NCI-H345 treated with DMSO at 0.1 percent for 48 hours (cell line): ENCODE measurements around the gene QPCTL.

Experiments used
- DNase-seq: peaks from one replicate; lab custom pipeline; 2025; ENCODE audit not compliant: unreplicated experiment; lab: John Stamatoyannopoulos, UW

QPCTL gene

DNA sequence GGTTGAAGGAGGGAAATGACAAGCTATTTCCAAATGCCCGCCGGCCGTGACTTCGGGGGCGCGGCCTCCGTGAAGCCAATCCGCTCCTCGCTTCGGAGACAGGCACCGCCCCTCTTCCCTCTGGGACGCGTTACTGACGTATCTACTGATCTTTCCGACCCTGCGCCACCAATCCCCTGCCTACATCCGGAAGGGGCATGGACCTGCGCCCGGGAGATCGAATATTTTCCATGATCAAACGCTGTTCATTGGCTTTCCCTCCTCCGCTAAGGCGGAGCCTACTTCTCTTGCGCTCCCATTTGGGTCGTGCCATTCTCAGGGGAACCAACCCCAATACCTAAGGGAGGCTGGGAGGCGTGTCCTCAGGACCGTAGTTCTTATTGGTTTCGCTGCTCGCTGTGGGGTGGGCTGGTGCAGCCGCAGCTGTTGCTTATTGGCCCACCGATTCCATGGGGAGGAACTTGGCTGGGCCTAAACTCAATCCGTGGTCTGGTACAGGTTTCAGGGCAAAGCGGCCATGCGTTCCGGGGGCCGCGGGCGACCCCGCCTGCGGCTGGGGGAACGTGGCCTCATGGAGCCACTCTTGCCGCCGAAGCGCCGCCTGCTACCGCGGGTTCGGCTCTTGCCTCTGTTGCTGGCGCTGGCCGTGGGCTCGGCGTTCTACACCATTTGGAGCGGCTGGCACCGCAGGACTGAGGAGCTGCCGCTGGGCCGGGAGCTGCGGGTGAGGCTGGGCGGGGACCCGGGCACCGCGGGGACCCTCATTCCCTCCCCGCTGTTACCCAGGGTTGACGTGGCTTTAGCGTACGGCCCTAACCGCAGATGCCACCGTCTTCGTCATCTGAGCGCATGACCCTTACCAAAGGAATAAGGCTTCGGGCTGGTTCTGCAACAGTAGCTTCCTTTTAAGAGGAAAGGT, at the start of gene QPCTL:
Gene QPCTL (plus strand): TSS at position 480 of the 919 bp plus-strand sequence. CDS start 38 bp downstream, at position 518.
- peak; percentile 96 for DNase-seq

DNA sequence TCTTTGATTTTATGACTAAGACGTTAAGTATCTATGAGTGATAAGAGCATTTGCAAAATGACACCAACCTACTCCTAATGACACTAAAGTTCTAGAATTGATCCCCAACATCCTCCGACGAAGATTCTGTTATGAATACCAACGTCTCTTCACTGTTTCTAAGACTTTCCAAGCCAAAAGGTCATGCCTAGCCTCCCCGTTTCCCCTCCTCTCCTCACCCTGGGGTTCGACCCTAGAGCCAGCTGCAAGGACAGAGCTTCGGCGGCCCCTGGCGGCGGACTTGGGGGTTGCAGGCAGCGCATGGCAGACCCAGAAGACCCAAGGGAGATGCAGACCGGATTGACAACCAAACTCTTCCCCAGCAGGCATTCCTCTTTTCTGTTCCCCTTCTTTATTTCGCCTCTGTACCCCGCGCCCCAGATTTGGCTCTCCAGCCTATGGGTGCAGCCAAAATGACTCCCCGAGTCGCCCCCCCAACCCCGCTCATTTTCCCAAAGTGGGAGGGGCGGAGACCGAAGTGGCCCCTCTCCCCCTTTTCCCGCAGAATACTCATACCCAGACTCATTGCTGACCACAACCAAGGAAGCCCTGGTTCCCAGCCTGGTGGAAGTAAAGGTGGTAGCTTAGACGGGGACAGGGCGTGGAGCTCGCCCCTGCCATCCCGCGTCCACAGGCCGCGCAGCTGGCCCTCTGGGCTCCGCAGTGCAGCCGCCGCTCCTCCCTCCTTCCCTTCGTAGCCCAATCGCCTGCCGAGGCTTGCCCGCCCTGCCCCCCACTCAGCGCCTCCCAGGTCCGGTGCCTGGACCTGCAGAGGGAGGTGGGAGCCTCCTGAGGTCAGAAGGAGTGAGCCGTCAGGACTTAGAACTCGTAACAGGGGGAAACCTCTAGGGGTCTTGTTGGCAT, 49.2 kb upstream of the QPCTL start:
- DNase-seq = peak; percentile 54

DNA sequence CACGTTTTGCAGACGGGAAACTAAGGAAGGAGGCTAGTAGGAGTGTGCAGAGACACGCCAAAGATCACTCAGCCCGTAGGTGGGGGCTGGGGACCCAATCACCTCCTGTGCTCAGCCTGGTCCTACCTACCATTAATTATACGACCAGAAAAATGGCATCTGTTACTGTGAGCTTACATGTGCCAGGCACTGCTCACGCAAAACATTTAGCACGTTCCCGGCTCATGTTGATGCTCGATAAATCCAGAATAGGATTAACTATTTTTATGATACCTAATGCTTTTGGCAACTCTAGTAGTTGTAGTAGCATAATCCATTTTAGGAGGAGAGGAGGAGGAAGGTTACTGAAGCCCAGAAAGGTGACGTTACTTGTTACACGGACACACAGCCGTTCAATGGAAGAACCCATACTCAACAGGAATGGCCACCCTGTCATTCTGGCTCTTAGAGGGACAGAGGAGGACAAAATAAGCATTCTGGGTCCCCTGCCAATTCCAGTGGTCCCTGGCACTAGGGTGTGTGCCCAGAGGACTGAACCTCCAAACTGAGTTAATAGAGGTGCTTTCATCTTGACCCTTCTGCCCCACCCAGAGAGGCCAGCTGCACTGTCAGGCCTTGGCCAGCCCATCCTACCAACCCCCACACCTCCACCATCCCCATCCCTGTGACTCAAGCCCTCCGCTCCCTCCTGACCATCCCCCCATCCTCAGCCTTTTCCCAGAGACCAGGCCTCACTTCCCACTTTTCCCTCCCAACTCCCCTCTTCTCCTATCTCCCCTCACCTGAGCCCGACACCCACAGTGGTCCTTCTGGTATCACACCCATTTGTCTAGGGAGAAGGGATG, 48.3 kb upstream of the QPCTL start:
- DNase-seq = no peak

DNA sequence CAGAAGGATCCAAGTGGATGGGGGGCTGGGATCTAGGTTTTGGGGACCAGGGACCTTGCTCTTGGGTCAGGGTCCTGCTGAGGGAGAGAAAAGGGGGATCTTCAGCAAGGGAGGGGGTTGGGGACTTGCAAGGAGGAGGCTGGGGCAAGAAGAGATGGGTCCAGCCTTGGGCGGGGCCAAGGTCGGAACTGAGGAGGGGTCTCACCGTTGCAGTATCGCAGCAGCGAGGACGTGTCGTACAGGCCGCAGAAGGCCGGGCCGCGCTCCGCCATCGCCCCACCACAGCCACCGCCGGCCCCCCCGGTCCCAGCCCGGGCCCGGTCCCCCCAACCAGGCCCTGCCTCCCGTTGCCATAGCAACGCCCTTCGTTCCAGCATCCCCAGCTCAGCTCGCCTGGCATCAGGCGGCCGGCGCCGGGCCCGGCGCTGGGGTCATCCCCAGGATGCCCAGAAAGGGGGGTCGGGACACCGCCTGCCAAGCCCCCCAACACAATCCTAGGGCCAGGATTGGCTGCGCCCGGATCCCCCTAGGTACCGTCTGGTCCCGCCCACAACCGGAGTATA, 47.3 kb upstream of the QPCTL start:
- no peak for DNase-seq

DNA sequence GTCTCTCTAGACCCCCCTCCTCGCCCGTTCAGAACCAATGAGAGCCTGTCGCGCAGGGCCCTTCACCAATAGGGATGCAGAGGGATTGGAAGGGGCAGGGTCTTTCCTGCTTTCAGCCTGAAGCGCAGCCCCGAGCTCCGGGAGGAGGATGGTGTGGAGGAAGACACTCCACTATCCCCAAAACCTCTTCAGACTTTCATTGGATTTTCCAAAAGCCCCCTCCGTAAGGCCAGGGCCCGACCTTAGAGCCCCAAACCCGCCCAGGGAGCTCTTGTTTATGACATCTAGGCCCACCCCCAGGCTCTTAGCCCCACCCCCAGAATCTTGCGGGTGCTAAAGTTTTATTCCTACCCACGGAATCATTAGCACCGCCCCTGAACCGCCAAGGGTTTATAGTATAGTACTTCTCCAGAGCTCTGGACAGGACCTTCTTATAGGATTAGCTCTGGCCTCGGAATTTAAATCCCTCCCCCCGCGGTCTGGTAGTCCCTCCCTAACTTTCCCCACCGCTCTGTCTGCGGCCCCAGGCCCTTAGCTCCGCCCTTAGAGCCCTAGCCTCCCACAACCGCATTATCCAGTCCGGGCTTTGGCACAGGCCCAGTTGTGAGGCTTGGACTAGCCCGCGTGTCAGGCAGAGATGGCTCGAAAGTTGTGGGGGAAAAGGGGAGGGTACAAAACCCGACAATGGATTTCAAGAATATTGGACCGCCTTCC, 46.7 kb upstream of the QPCTL start:
- DNase-seq = peak; percentile 78

DNA sequence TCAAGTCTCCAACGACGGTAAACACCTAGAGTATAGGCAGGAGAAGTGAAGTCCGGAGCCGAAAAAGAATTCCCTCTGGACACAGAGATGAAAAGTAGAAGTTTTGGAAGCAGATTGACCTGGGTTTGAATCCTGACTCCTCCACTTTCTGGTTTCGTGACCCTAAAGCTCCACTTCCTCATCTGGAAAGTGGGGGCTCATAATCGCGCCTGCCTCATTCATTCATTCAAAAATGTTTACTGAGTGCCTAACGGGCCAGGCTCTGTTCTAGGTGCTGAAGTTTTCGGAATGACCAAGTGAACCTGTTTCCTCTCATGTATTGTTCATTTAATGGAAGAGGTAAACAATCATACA, 46.1 kb upstream of the QPCTL start:
- no peak for DNase-seq

DNA sequence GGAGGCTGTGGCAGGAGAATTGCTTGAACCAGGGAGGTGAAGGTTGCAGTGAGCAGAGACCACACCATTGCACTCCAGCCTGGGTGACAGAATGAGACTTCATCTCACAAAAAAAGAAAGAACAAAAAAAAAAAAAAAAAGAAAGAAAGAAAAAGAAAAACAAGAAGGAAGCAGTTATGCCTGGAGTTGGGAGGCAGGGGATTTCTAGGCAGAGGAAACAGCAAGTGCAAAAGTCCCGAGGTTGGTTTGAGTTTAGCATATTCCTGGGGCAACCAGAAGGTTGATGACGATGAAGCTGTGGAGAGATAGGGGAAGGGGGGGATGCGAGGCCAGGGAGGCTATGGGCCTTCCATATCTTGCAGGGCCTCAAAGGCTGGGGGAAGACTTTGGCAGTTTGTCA, 41.7 kb upstream of the QPCTL start:
- DNase-seq = no peak

DNA sequence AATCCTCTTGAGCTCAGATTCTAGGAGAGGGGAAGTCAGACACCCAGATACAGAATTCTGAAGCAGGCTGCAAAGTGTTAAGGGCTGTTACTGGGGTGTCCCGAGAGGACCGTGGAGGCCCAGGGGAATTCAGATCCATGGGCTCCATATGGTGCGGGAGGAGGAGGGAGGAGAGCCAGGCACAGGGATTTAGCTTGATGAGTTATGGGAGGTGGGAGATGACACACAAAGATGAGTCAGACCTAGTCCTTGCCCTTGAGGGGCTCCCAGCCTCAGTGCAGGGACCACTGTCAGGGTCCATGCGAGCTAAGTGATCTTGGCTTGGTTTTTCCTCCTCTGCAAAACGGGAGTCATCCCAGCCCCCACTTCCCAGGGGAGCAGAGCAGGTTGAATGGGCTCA, 38.8 kb upstream of the QPCTL start:
- DNase-seq = no peak

DNA sequence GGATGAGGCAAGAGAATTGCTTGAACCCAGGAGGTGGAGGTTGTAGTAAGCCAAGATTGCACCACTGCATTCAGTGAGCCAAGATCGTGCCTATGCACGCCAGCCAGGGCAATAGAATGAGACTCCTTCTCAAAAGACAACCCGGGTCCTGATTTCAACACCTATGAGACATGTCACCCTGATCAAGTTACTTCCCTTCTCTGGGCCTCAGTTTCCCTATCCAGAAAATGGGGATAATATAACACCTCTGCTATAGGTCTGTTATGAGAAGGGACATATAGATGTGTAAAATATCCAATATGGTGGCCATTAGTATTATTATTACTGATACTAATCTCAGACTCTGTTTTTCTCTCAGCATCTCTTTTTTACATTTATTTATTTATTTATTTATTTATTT, 37.4 kb upstream of the QPCTL start:
- no peak for DNase-seq

DNA sequence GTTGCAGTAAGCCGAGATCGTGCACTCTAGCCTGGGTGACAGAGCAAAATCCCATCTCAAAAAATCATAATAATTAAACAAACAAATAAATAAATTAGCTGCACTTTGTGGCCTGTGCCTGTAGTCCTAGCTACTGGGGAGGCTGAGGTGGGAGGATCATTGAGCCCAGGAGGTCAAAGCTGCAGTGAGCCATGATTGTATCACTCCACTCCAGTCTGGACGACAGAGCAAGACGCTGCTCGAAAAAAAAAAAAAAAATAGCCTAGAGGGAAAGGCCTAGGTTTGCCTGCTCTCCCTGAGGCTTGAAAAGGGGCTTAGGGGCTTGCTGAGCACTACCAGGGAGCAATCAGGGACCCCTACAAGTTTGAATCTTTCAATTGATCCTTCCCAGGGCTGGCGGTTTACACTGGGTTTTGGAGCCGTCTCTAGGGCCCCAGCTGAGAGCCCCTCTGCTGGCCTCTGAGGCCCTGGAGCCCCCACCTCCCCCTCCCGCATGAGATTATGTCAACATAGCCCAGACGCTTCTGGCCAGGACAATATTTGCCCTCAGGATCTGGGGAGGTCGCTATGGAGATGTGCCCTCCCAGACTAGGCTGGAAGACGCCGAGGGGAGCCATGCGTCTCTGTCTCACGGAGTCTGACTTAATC, 34.8 kb upstream of the QPCTL start:
- no peak for DNase-seq

DNA sequence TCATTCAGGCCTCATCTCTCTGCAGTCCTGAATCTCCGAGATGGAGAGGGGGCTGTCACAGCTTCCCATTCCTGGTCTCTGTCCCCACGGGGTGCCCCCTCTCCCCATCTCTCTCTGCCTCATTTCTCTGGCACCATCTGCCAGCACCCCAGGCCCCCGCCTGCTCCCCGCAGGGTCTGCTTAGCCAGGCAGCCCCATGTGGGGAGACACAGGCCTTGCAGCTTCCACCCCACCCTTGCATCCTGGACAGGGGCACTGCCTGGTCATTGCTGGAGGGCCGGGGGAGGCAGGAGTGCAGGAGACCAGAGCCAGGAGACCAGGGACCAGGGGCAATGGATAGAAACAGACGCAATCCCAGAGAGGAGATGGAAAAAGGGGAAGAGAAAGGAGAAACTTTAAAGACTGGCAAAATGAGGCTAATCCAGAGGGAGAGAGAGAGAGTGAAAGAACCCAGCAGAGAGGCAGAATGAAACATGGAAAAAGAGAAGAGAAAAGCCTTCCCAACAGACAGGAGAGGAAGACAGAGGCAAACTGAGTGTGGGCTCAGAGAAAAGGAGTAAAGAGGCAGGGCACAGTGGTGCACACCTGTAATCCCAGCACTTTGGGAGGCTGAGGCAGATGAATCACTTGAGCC, 33.3 kb upstream of the QPCTL start:
- DNase-seq = no peak

DNA sequence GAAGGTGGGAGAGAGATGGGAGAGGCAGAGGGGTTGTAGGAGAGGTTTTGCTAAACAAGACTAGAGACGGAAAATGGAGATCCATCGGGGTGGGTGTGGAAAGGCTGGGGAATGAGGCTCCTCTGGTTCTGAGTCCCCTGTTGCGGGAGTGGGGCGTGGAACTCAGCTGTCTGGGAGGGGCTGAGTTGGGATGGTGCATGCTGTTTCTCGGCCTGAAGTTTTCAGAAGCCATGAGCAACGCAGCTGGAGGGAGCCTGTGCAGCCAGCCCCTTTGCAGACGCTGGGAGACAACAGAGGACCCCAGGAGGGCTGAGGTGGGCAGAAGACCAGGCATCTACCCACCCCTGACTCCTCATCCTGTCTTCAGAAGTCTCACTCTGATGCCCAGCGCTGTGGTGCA, 31.8 kb upstream of the QPCTL start:
- DNase-seq = no peak

DNA sequence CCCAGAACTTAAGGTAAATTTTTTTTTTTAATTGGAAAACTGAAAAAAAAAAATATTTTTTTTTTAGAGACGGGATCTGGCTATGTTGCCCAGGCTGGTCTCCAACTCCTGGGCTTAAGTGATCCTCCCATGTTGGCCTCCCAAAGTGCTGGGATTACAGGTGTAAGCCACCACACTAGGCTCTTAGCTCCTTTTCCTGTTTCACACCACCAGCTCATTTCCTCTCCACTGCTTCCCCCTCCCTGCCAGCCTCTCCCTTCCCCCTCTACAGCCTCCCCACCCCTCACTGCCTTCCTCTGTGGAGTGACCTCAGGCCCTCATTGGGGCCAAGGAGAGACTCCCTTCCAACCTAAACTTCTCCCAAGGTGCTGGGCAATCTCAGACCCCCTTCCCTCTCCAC, 28.7 kb upstream of the QPCTL start:
- no peak for DNase-seq

DNA sequence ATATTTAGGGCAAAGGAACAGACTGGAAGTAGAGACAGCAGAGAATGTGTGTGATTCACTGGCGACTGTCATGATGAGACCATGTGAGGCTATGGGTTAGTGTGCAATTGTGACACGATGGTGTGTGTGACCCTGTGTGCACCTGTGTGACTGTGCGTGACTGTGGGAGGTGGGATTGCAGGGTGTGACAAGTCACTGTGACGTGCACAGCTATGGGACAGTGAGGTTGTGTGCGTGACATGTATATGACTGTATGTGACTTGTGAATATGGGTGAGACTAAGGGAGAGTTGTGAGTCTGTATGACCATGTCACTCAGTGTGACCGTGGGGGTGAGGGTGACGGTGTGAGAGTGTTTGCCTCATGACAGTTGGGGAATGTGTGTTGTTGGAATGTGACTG, 27.9 kb upstream of the QPCTL start:
- DNase-seq = no peak

DNA sequence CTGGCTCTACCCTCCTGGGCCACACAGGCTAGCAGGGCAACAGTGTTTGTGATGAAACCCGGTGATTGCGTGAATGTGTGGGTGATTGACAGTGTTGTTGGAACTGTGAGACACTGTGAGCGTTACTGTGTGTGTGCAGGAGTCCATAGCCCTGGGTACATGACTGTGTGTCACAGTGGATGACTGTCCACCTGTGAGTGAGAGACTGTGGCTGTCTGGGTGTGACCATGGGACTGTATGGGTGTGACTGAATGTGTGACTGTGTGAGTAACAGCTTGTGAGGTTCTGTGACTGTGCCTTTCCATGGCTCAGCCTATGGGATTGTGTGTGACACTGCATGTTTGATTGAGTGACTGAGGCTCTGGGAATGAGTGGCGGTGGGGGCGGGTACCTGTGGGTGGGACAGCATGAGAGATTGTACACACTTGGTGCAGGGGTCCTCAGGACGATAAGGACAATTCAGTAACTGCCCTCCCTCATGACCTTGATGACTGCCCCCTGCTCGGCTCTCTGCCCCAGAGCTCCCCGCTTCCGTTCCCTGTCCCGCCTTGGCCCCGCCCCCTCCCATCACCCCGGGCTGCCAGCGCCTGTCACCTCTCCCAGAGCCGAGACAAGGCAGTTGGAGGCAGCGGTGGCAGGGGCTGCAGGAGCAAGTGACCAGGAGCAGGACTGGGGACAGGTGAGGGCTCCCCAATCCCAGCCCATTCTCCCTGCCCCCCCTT, 24.7 kb upstream of the QPCTL start, which contains the start of gene GIPR:
Gene GIPR (plus strand): TSS at position 602 of the 722 bp plus-strand sequence. CDS start 1,300 bp downstream, outside the sequence.
- DNase-seq = no peak

DNA sequence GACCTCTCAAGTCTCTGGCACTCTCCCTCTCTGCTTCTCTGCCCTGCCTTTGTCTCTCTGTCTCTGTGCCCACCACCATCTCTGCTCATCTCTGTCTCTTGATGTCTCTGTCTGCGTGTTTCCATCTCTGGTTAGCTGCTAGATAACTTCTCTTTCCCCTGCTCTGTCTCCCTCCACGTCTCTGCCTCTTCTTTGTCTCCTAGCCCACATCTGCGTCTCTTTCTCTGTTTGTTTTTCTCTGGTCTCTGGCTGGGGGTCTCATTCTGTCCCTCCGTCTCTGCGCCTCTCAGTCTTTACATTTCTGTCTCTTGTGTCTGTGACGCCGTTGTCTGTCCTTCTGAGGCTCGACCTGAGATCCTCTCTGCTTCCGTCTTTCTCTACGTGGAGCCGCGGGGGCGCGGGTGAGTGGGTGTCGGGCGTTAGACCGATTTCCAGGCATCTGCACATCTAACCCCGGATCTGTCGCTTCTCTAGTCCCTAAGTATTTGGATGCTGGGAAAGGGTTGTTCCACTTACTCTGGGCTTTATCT, 24.1 kb upstream of the QPCTL start:
- no peak for DNase-seq

DNA sequence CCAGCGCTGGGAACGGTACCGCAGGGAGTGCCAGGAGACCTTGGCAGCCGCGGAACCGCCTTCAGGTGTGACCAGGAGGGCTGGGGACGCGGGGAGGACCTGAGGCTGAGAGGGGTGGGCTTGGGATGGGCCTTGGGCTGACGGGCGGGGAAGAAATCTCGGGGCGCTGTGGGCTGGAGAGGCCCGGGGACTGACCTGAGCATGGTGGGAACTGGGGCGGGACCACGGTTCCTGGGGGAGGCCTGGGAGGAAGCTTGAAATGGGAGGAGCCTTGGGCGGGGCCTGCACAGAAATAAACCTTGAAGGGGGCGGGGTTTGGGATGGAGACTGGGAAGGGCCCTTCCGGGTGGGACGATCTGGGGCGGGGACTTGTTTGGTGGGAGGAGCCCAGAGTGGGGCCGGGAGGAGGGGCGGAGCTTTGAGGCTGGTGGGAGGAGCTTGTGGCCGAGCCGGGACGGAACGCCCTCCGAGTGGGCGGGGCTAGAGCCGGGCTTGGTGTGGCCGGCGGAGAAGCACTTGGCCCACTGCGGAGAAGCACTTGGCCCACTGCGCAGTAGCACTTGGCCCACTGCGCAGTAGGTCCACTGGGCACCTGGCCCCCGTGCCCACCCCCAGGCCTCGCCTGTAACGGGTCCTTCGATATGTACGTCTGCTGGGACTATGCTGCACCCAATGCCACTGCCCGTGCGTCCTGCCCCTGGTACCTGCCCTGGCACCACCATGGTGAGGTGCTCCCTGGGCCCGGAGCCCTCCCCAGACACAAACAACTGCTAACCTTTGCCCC, 21.6 kb upstream of the QPCTL start:
- DNase-seq = peak; percentile 40
